Measurements from ENCODE around the gene SPACA4. TPM values are rescaled to one million over a fixed set of nuclear protein-coding genes. Genes with fewer than 3 reads are reported as not detected.

The SPACA4 gene
- total RNA-seq, 1 donor from 2014 or later: not detected

DNA sequence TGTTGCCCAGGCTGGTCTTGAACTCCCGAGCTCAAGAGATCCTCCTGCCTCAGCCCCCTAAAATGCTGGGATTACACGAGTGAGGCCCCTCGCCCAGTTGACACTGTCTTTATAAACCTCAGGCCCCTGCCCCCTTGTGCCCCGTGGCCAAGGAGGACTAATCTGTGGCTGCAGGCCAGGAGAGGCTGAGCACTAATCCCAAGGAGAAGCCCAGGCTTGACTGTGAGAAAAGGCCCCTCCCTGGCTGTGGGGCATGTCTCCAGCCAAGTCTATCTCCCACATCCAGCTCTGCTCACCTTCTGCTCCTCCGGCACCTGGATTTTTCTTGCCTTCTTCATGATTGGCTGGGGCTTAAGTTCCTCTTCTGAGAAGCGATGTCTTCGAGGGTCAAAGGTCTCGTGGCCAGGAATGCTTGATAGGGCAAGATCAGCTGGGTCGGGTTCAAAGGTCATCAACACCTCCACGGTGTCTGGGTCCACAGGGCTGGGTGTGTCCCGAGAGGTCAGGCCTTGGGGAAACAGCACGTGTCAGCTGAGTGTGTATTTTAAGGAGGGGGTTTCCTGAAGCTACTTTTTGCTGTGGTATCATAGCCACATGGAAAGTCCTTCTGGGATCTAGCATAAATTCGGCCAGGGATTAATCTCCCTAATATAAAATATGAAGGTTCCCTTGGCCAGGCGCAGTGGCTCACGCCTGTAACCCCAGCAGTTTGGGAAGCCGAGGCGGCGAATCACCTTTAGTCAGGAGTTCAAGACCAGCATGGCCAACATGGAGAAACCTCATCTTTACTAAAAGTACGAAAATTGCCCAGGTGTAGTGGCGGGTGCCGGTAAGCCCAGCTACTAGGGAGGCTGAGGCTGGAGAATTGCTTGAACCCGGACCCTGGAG is 26.9 kb downstream of the SPACA4 start:
- intact Hi-C loops (cut with micrococcal nuclease): loop anchor here (1.0 to 10.0 kb wide), 2 partner anchors 9 to 331 kb away; partner anchors contain the start of gene FTL

DNA sequence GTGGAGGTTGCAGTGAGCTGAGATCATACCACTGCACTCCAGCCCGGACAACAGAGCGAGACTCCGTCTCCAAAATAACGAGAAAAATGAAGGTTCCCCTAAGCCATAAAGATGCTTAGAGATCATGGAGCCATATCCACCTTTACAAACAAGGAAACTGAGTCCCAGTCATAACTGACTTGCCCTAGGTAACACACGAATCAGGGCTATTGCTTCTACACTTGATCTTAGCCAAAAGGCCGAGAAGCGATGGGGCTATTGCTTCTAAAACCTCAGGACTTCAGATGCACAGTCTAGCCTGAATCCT is 27.4 kb downstream of the SPACA4 start:
- intact Hi-C loops (cut with micrococcal nuclease): loop anchor here (1.0 to 10.0 kb wide), 2 partner anchors 10 to 331 kb away; partner anchors contain the start of gene FTL

DNA sequence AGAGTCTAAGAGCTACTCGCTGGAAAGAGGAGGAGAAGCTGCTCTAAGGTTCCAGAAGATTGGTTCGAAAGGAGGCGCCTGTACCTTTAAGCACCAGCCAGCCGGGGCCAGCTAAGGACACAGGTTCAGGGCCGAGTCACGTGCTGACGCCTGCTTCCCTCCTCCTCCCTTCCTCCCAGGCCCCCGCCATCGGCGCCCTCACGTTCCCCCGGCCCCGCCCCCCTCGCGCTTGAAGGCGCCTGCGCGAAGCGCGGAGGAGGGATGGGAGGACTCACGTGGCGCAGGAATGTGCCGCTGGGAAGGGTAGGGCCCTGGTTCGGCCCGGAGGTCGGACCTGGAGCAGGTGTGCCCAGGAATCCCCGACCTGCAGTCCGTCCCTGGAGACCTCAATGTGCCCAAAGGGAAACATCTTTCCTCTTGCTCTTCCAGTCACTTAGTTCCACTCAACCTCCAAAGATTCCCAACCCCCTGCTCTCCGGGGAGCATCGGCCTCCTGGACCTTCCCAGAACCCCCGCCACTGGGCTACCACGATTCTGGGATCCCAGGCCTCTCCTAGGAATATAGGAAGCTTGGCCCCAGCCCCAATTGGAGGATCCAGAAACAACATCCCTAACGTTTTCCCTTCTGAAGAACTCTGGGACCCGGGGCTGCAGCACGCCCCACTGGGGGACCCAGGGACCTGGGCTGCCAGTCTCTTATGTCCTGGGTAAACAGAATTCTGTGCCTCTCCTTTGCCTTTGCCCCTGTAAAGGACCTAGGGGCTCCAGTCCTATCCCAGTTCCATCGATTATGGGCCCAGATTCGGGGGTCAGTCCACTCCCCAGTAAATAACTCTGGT is 28.1 kb downstream of the SPACA4 start:
- intact Hi-C loops (cut with micrococcal nuclease): loop anchor here (1.0 to 10.0 kb wide), 3 partner anchors 10 to 330 kb away; partner anchors contain the start of genes FTL, SYNGR4 and TMEM143

DNA sequence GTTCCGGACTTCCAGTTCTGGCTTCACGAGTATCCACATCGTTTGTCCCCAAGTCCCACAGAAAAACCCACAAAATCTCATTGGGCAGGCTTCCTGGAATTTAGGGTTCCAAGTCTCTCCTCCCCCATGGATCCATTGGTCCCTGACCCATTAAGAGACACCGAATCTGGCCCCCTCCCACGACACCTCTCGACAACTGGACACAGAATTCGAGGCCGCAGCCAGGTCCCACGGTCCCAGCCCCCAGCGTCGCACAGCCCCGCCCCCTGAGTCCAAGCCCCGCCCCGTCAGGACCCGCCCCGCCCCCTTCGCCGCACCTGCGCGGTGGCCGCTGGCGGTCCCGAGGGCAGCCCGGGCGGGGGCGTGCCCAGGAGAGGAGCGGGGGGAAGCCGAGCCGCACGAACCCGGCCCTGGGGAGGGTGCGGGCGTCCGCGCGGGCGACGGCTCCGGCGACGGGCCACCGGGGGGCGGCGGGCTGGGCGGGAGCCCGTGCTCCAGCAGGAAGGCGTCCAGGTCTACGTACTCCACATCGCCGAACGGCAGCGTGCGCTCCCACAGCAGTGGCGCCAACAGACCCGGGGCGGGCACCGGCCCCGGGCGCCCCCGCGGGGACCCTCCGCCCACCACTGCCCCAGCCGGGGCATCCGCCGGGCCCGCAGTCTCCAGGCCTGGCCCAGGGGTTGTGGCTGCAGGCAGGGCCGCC is 28.9 kb downstream of the SPACA4 start:
- intact Hi-C loops (cut with micrococcal nuclease): loop anchor here (5.0 to 10.0 kb wide), 2 partner anchors 273 to 329 kb away; partner anchors contain the start of genes FTL, SYNGR4 and TMEM143

DNA sequence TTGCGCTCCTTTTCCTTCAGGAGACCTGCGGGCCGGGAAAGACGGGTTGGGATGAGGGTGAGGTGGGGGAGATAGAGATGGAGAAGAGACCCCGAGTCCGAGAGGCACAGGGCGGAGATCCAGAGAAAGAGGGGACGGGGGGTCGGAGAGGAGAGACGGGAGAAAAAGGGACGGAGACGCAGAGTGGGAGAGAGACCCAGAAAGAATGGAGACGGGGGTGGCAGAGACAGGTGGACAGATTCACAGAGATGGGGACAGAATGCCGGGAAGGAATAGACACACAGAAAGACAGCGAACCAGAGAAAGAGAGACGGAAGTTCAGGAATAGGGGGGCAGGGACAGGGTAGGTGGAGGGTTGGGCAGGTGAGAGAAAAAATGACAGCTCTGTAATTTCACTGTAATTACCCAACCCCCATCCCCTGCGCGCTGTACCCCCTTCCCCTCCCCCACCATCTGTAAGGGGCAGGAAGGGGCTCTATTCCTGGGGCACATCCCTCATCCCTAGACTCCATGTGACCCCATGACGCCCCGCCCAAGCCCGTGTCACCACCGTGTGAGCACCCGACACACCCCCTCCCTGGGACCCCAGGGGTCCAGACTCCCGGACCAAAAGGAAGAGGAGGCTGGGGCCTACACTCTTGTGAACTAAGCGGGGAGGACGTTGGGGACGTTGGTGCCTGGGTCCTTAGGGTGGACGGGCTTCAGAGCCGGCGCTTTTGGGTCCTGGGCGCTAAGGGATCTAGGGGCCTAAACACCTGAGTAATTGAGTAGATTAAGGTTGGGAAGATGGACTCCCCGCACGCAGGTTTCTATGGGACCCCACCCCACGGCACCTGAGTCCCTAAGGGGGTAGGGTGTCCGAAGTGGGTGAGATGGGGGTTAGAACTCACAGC is 29.7 kb downstream of the SPACA4 start:
- intact Hi-C loops (cut with micrococcal nuclease): loop anchor here (5.0 to 10.0 kb wide), 2 partner anchors 274 to 329 kb away; partner anchors contain the start of genes FTL, SYNGR4 and TMEM143

DNA sequence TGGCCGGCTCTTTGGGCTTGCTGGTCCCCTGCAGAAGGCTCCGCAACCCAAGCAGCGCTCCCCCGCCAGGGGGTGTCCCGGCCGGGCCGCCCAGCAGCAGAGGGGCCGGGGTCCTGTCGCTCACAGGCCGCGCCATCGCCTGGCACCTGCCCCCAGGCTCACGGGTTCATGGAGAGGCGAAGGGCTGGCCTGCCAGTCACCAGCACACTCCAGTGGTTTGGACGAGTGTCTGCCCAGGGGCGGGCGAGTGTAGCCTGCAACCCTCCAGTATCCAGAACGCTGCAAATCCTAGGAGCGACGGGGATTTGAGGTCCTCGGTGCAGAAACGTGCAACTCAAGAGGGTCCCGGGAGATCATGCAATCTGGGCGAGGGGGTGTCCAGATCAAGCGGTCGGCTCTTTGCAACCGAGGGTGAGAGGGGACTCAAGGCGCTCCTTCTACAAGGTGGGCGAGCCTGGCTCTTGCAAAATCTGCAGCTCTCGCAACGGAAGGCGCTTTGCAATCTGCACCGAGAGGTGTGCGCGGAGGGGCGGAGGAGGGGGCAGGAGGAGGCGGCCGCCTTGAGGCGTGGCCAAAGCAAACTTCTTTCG is 30.4 kb downstream of the SPACA4 start, which contains the start of gene DBP:
Gene DBP (minus strand): TSS at position 521 of the 590 bp plus-strand sequence. CDS start 385 bp downstream, at position 136.
- intact Hi-C loops (cut with micrococcal nuclease): loop anchor here (1.0 to 10.0 kb wide), 5 partner anchors 18 to 328 kb away; partner anchors contain the start of genes FTL, RPL18, SPHK2 and SYNGR4

DNA sequence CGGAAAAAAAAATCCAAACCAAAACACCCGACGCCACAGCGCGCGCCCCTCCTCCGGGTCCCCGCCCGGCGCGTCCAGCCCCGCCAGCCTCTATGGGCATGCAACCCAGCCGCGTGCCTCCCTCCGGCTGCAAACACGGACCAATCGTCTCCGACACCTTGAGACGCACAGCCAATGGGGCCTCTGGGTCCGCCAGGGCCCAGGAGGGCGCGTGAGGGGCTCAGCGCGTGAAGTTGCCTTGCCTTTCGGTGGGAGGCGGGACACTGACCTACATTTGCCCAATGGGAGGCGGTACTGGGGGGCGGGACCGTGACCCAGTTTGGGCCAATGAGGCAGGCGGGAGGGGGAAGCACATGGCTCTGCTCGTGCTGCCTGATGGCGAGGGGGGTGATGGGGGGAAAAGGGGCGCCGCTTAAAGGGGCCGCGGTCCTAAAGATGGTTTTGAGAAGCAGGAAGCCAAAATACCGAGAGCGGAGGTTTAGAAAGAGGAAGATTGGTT is 31.0 kb downstream of the SPACA4 start:
- intact Hi-C loops (cut with micrococcal nuclease): loop anchor here (1.0 to 10.0 kb wide), 5 partner anchors 18 to 327 kb away; partner anchors contain the start of genes FTL, RPL18, SPHK2 and SYNGR4

DNA sequence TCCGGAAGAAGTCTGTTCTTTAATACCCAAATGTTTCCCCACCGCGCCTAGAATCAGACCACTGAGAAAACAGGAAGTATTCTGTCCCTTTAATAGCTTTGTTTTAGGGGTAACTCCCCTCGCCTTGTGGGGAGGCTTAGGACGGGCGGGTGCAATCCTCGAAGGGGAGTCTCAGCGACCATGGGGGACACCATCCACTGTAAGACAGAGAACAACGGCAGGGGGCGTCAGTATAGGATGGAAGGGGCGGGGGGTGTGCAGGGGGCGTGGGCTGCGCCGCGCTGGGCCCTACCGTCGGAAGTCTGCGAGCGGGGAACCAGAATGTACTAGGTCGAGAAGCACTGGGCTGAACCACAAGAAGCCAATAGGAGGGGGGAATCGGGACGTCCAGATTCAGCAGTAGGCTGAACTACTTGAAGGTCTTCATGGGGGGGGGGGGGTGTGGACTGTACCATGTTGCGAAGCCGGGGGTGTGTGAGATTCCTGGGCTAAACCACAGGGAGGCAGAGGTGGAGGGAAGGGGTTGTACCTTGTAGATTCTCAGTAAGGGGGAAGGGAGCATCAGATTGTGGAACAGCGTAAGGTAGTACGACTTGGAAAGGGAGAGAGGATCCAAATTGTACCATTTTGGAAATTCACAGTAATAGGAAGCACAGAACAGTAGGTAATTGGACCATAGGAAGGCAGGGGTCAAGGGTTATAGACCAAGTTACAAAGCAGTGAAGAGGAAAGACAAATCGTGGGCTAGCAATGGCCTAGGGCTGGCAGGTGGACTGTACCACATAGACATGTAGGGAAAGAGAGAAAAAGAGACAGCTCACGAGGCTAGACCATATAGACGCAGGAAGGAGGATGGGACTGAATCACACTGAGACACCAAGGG is 31.6 kb downstream of the SPACA4 start:
- intact Hi-C loops (cut with micrococcal nuclease): loop anchor here (1.0 to 10.0 kb wide), 6 partner anchors 8 to 327 kb away; partner anchors contain the start of genes CA11, FTL, RPL18 and SPHK2

DNA sequence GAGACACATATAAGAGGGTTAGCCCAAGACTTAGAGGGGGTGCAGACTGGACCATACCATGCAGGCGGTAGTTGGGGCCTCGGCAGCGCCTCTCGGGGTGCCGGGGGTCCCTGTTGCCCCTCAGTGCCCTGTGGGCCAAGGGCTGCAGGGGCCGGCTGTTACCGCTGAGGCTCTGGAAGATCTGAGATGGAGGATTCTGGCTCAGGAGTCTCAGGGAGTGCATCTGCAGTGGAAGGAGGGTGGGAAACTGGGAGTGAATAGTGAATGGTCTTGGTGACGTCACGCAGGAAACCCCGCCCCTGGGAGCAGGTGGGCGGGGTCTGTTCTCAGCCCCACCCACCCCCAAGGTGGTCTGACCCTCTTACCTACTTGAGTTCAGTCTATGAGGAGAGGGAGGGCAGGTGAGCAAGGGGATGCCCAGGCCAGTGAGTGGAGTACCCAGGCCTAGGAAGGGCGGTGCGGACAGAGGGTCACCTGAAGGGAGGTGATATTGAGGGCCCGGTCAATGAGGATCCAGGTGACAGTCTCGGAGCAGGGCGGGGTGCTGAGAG is 32.4 kb downstream of the SPACA4 start:
- intact Hi-C loops (cut with micrococcal nuclease): loop anchor here (1.0 to 10.0 kb wide), 3 partner anchors 7 to 326 kb away; partner anchors contain the start of genes CA11, FTL, SYNGR4 and TMEM143

DNA sequence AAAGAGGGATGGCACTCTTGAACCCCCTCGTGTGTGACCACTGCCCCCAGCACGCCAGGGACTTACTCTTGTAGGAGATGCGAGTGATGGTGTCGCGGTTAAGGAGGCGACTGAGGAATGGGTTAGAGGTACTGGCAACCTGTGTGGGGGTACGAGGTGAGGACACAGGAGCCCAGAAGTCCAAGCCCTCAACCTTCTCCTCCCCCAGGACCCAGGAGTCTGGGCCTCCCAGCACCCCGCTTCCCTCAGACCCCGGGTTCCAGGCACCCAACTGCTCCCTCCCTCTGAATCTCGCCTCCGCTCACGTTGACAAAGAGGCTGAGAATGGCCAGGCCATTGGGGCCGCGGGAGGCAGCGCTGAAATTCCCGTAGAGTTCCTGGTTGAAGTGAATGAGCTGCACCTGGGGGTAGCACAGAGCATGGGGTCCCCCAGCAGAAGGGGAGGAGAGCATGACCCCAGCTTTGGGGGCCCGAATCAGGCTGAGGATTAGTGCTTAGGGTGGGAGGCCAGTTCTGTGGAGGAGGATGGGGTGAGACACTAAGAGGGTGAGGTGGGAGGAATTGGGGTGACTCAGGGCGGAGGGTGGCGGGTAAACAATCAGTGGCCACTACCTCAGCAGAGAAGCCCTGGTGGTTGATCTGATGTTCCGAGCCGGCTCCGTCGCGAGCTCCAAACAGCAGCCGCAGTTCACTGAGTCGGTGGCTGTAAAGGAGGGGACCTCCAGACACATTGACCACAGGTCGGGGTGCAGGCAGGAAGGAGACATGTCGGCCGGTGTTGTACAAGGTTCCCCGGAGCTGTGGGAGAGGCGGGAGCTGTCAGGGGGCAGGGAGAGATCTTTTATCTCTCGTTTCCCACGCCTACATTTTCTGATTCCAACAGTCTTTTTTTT is 33.2 kb downstream of the SPACA4 start:
- intact Hi-C loops (cut with micrococcal nuclease): loop anchor here (5.0 to 10.0 kb wide), 2 partner anchors 277 to 325 kb away; partner anchors contain the start of genes FTL, SYNGR4 and TMEM143

DNA sequence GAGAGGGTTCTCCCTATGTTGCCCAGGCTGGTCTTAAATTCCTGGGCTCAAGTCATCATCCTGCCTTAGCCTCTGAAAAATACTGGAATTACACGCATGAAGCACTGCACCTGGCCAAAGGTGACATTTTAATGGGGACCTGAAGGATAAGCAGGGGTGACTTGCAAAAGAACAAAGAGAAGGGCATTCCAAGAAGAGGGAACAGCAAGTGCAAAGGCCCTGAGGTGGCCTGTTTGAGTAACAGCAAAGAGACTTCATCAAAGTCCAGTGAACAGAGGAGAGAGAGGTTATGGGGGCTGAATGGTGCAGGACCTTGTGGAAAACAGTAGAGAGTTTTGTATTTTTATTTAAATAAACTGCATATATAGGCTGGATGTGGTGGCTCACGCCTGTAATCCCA is 35.3 kb downstream of the SPACA4 start:
- intact Hi-C loops (cut with micrococcal nuclease): no loop called here

DNA sequence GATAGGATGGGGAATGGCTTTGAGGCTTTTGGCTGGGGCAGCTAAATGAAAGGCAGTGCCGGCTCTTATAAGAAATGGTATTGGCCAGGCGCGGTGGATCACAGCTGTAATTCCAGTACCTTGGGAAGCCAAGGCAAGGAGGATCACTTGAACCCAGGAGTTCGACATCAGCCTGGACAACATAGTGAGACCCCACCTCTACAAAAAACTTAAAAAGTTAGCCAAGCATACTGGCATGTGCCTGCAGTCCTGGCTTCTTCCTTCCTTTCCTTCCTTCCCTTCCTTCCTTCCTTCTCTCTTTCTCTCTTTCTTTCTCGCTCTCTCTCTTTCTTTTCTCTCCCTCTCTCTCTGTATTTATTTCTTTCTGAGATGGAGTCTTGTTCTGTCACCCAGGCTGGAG is 36.3 kb downstream of the SPACA4 start:
- intact Hi-C loops (cut with micrococcal nuclease): no loop called here

DNA sequence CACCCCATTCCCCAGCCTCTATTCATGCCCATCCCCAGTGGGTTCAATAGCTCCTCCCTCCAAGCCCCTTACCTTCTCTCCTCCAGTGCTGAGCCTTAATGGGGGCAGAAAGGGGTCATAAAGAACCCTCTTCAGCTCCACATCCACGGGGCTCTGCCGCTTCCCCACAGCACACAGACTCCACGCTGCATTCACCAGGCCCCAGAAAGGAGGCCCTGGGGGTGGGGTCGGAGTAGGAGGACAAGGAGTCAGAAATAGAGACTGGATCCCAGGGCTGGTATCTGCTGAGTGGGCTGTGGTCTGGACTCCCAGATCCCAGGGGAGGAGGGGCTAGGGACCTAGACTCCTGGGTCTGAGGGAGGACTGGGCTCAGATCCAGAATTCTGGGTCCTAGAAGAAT is 37.8 kb downstream of the SPACA4 start:
- intact Hi-C loops (cut with micrococcal nuclease): no loop called here

DNA sequence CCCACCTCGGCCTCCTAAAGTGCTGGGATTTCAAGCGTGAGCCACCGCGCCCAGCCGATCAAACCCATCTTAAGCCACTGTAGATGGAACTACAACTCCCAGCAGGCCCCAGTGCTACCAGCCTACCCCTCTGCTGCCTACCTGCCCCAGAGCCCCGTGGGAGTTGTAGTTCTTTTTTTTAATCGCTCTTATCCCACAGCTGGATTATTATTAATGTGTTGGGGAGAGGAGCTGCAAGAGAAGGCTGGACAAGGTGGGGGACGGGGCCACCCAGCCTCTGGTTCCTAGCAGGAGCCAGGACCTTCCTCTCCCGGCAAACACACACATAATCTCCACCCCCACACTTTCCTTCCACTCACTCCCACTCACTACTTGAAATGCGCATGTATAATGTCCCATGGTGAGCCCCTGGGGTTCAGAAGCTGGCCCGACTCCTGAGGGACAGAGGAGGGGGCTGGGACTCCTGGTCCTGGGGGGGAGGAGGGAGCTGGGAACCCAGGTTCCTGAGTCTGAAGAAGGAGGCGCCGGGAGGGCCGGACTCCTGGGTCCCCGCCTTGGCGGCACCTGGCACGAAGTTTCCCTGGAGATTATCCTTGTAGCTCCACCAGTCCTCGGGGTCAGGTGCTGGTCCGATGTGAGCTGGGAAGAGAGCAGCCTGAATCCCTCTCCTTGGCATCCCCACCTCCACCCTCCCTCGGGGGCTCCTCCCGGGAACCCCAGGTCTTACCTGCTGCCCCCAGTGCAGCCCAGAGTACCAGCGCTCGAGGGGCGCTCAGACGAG is 38.5 kb downstream of the SPACA4 start:
- intact Hi-C loops (cut with micrococcal nuclease): no loop called here

DNA sequence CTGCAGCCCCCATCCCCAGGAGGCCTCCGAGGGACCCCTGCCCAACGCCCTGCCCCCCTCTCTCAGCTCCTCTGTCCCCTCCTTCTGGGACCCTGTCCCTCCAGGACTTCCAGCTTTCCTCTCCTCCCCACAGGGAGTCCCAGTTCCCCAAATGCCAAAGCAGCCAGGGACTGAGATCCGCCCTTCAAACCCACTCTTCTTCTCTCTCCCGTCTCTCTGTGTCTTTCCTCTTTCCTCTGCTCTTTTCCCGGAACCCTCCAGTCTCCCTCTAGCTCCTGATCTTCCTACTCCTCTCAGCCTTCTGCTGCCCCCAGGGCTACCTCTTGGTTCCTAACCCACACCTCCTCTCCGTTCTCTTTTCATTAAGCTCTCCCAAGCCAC is 39.1 kb downstream of the SPACA4 start:
- intact Hi-C loops (cut with micrococcal nuclease): no loop called here
